KMS-11 (cell line): ENCODE results near the gene SUCLG2.

Experiments used
- H2AFZ ChIP-seq: fragments of 200-600 bp; sonication (generic); 2 replicates; pipeline ENCODE4 v1.6.1; 2016; ENCODE audit warnings: antibody characterized with exemption, mixed run types, low read depth
- H3K27ac ChIP-seq: fragments of 200-600 bp; sonication (generic); 2 replicates; pipeline ENCODE4 v1.6.1; 2016; ENCODE audit warnings: mild to moderate bottlenecking, mixed run types
- H3K27me3 ChIP-seq: fragments of 200-600 bp; sonication (generic); 2 replicates; pipeline ENCODE4 v1.6.1; 2017; ENCODE audit warnings: mild to moderate bottlenecking, low read depth, mixed run types, moderate library complexity; ENCODE audit not compliant: insufficient read depth
- H3K36me3 ChIP-seq: fragments of 200-600 bp; sonication (generic); 2 replicates; pipeline ENCODE4 v1.6.1; 2017; ENCODE audit warnings: mild to moderate bottlenecking, mixed run types; ENCODE audit not compliant: insufficient read depth
- H3K4me1 ChIP-seq: fragments of 200-600 bp; sonication (generic); 2 replicates; pipeline ENCODE4 v1.6.1; 2016; ENCODE audit warnings: mild to moderate bottlenecking, low read depth, mixed run types; ENCODE audit not compliant: poor library complexity, severe bottlenecking
- H3K4me2 ChIP-seq: fragments of 200-600 bp; sonication (generic); 2 replicates; pipeline ENCODE4 v1.7.0; 2016; ENCODE audit warnings: mild to moderate bottlenecking, mixed run types
- H3K4me3 ChIP-seq: fragments of 200-600 bp; sonication (generic); IDR thresholded peaks from 2 replicates; pipeline ENCODE4 v1.6.1; 2017; ENCODE audit warnings: low read depth, low read length, mixed read lengths; ENCODE audit not compliant: insufficient read depth
- H3K79me2 ChIP-seq: fragments of 200-600 bp; sonication (generic); 2 replicates; pipeline ENCODE4 v1.6.1; 2016; ENCODE audit warnings: low read depth, mixed run types; ENCODE audit not compliant: insufficient read depth
- H3K9ac ChIP-seq: fragments of 200-600 bp; sonication (generic); 2 replicates; pipeline ENCODE4 v1.6.1; 2016; ENCODE audit warnings: mild to moderate bottlenecking, mixed run types
- H4K20me1 ChIP-seq: fragments of 200-600 bp; sonication (generic); 2 replicates; pipeline ENCODE4 v1.6.1; 2016; ENCODE audit warnings: mild to moderate bottlenecking, mixed run types; ENCODE audit not compliant: insufficient read depth
- TF ChIP-seq, protein P1 (sequence below): fragments of 200-600 bp; sonication (generic); conservative IDR thresholded peaks from 2 replicates; pipeline ENCODE4 v1.6.1; 2017; ENCODE audit warnings: low read depth, mild to moderate bottlenecking, antibody characterized with exemption, low read length, moderate library complexity, mixed read lengths

Gene SUCLG2

GRCh38 chr3:67685499-67685898 is 31.1 kb upstream of the SUCLG2 start:
- TF ChIP-seq, protein P1, sequence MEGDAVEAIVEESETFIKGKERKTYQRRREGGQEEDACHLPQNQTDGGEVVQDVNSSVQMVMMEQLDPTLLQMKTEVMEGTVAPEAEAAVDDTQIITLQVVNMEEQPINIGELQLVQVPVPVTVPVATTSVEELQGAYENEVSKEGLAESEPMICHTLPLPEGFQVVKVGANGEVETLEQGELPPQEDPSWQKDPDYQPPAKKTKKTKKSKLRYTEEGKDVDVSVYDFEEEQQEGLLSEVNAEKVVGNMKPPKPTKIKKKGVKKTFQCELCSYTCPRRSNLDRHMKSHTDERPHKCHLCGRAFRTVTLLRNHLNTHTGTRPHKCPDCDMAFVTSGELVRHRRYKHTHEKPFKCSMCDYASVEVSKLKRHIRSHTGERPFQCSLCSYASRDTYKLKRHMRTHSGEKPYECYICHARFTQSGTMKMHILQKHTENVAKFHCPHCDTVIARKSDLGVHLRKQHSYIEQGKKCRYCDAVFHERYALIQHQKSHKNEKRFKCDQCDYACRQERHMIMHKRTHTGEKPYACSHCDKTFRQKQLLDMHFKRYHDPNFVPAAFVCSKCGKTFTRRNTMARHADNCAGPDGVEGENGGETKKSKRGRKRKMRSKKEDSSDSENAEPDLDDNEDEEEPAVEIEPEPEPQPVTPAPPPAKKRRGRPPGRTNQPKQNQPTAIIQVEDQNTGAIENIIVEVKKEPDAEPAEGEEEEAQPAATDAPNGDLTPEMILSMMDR = no peak
- Histone ChIP-seq H3K27ac (peak overlapping the region; percentile 26; the same call in 1 of the 2 replicates), H3K4me2 (peak overlapping the region; percentile 51), H2AFZ (peak overlapping the region; percentile 22; the same call in 1 of the 2 replicates), H4K20me1 (no peaks in the 10 kb centered on the region), H3K9ac (no peak overlapping the region), H3K79me2 (no peaks in the 10 kb centered on the region), H3K36me3 (no peaks in the 10 kb centered on the region), H3K4me1 (peaks cover 28% of the 10 kb centered on the region), H3K4me3 (no peak overlapping the region), H3K27me3 (no peaks in the 10 kb centered on the region)

GRCh38 chr3:67684211-67684610 is 29.8 kb upstream of the SUCLG2 start:
- Histone ChIP-seq H2AFZ (no peak overlapping the region), H3K4me1 (peaks cover 38% of the 10 kb centered on the region), H3K27ac (no peak overlapping the region), H3K27me3 (no peaks in the 10 kb centered on the region), H3K4me3 (no peak overlapping the region), H3K36me3 (no peaks in the 10 kb centered on the region), H3K9ac (no peak overlapping the region), H3K79me2 (no peaks in the 10 kb centered on the region), H4K20me1 (no peaks in the 10 kb centered on the region), H3K4me2 (no peak overlapping the region)
- TF ChIP-seq, protein P1 = no peak

GRCh38 chr3:67683522-67683921 is 29.1 kb upstream of the SUCLG2 start:
- Histone ChIP-seq H3K79me2 (no peaks in the 10 kb centered on the region), H3K27me3 (no peaks in the 10 kb centered on the region), H3K4me1 (peaks cover 45% of the 10 kb centered on the region), H3K4me3 (no peak overlapping the region), H3K27ac (no peak overlapping the region), H3K36me3 (no peaks in the 10 kb centered on the region), H2AFZ (no peak overlapping the region), H3K9ac (no peak overlapping the region), H4K20me1 (no peaks in the 10 kb centered on the region), H3K4me2 (no peak overlapping the region)
- TF ChIP-seq, protein P1 = no peak

DNA sequence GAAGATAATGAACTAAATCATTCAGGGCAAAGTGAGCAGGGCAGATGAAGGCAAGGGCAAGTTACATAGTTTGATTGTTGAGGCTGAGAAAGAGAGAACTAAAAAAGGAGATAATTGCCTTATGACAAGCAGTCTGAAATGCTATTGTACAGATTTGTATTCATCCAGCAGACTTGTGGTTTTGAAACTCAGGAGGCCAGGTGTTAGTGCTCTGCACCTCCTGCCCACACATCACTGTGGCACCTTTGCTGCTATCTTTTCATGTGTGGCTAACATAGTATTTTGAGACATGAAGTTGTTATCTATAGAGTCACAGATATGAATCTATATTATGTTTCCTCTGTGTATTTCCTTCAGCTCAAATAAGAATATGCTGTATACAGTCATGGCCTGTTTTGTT is 24.3 kb upstream of the SUCLG2 start:
- Histone ChIP-seq H3K27ac (no peak overlapping the region; the same call in 1 of the 2 replicates), H3K27me3 (no peaks in the 10 kb centered on the region), H3K4me3 (no peak overlapping the region), H4K20me1 (no peaks in the 10 kb centered on the region), H3K36me3 (no peaks in the 10 kb centered on the region), H3K4me2 (peak overlapping the region; percentile 43; the same call in 1 of the 2 replicates), H2AFZ (no peak overlapping the region), H3K9ac (no peak overlapping the region), H3K79me2 (no peaks in the 10 kb centered on the region), H3K4me1 (peaks cover 37% of the 10 kb centered on the region)
- TF ChIP-seq, protein P1 = no peak
